HCT116 (cell line): ENCODE data around the gene OVOL3.

Experiments used
- CEBPB ChIP-seq: IDR thresholded peaks from 2 replicates; pipeline ENCODE4 v1.6.1; 2012; ENCODE audit warnings: low read depth
- CTCF ChIP-seq, 3 experiments: fragments of 200-600 bp in 1 of 3; sonication (generic) in 1 of 3; IDR thresholded peaks in 2 of 3; conservative IDR thresholded peaks in 1 of 3; 2 replicates each; pipeline ENCODE4 v1.5.1; 2012 to 2017; ENCODE audit warnings: low read depth in 2 of 3, low read length in 2 of 3, antibody characterized with exemption in 1 of 3, borderline replicate concordance in 1 of 3, control low read depth in 1 of 3, mild to moderate bottlenecking in 1 of 3, mixed read lengths in 1 of 3, mixed run types in 1 of 3, moderate library complexity in 1 of 3; ENCODE audit not compliant: insufficient read depth in 1 of 3
- JUND ChIP-seq: IDR thresholded peaks from 2 replicates; pipeline ENCODE4 v1.6.1; 2012
- POLR2A ChIP-seq: IDR thresholded peaks from 2 replicates; pipeline ENCODE4 v1.7.0; 2011; ENCODE audit warnings: borderline replicate concordance; ENCODE audit not compliant: insufficient read depth, insufficient read length; ENCODE audit errors: extremely low read depth
- YY1 ChIP-seq: IDR thresholded peaks from 2 replicates; pipeline ENCODE4 v1.6.1; 2011; ENCODE audit warnings: low read length, low read depth, moderate library complexity, mild to moderate bottlenecking; ENCODE audit not compliant: insufficient replicate concordance; ENCODE audit errors: extremely low read depth

- TF ChIP-seq YY1, result no peak
- TF ChIP-seq CEBPB, result no peak
- TF ChIP-seq POLR2A, result no peak
- no peak for TF ChIP-seq CTCF (IDR thresholded peaks at IDR 0.05 in 2 of 3, conservative IDR thresholded peaks at IDR 0.05 in 1 of 3; ENCODE audit: borderline replicate concordance in 1 of 3, insufficient read depth in 1 of 3, low read depth in 2 of 3, low read length in 2 of 3)
- no peak for TF ChIP-seq JUND
Measured at GRCh38 chr19:36151144-36152018, 40.4 kb downstream of the OVOL3 start.
